Heart right ventricle (tissue), 16 donors: ENCODE results near the gene TMEM134. TPM values are rescaled to one million over a fixed set of nuclear protein-coding genes. Genes with fewer than 3 reads are reported as not detected.

Experiments
- ATAC-seq, 8 donors: fragments of 200-7000 bp; cut with Tn5 transposase; one replicate each; pipeline ENCODE4 v1.9.1; 2020; ENCODE audit warnings: mild to moderate bottlenecking in 8 of 8, moderate library complexity in 8 of 8, moderate number of reproducible peaks in 1 of 8
- DNase-seq, 2 donors: peaks; one replicate each; pipeline ENCODE4 v3.0.0-alpha.2; 2020
- H3K27ac ChIP-seq, 10 donors: fragments of 200-600 bp; sonication (generic) in 2 of 10; one replicate each; pipeline versions ENCODE4 v1.5.0 to v1.8.0; 2020 to 2022; ENCODE audit warnings: mild to moderate bottlenecking in 3 of 10
- H3K27me3 ChIP-seq, 7 donors: fragments of 200-600 bp; one replicate each; pipeline ENCODE4 v1.8.0; 2021 to 2022; ENCODE audit warnings: mild to moderate bottlenecking in 2 of 7
- H3K36me3 ChIP-seq, 9 donors: fragments of 200-600 bp; sonication (generic) in 1 of 9; one replicate each; pipeline versions ENCODE4 v1.5.0 to v1.8.0; 2020 to 2022; ENCODE audit warnings: mild to moderate bottlenecking in 2 of 9
- H3K4me1 ChIP-seq, 9 donors: fragments of 200-600 bp; sonication (generic) in 1 of 9; one replicate each; pipeline versions ENCODE4 v1.5.0 to v1.8.0; 2020 to 2022; ENCODE audit warnings: mild to moderate bottlenecking in 4 of 9
- H3K4me3 ChIP-seq, 10 donors: fragments of 200-600 bp; sonication (generic) in 2 of 10; one replicate each; pipeline versions ENCODE4 v1.5.0 to v1.8.0; 2020 to 2022; ENCODE audit warnings: mild to moderate bottlenecking in 7 of 10, moderate library complexity in 2 of 10
- H3K9me3 ChIP-seq, 11 donors: fragments of 200-600 bp in 10 of 11; sonication (generic) in 2 of 11; one replicate each; pipeline versions ENCODE4 v1.5.0 to v1.8.0; 2013 to 2022; ENCODE audit warnings: mild to moderate bottlenecking in 2 of 11, control low read depth in 1 of 11, moderate library complexity in 1 of 11
- WGBS, 2 donors: extraction: QIAGEN DNeasy Blood & Tissue Kit; methylation state at CpG; one replicate each; pipeline ENCODE4 v1.1.7; 2013; ENCODE audit warnings: inconsistent platforms in 1 of 2; 5-methylcytosine and 5-hydroxymethylcytosine counted together
- intact Hi-C, 10 donors: fragments of 100-400 bp; cut with DNase I; formaldehyde crosslinking; loops; one replicate each; pipeline versions ENCODE4 v1.11.1 to v1.14.2; 2022
- polyA plus RNA-seq, 2 donors: library from polyadenylated mRNA; stranded (reverse); fragments of 200-250 nt; gene quantifications; one replicate each; pipeline ENCODE4 v1.2.3, GENCODE V29; 2013
- total RNA-seq, 10 donors: library from RNA; stranded (reverse); fragmentation: NEBNext Ultra II Directional in 3 of 10; extraction: Animal tissue kit (Norgen Biotek cat#: 25700) in 3 of 10; gene quantifications; one replicate each; pipeline versions ENCODE4 v1.2.1 to v1.2.4, GENCODE V29; 2021 to 2023
- TF ChIP-seq, protein P1 (sequence below), 9 donors: fragments of 200-600 bp; sonication (generic) in 2 of 9; IDR thresholded peaks; one replicate each; pipeline versions ENCODE4 v1.5.0 to v1.8.0; 2021 to 2022; ENCODE audit warnings: antibody characterized with exemption in 9 of 9, mild to moderate bottlenecking in 5 of 9, moderate library complexity in 1 of 9
- donor health status: Arrhythmogenic right ventricular cardiomyopathy.
- donor health status: ischemic (EF 13 %, LVEDD 7.1; RV severe dilation, severe dysfunction).
- donor health status: healthy with polysubstance abuse.
- donor health status: DM: no; HTN: yes; CAD: no.
- donor health status: DM: no; HTN: no; CAD: no.
- donor health status: ischemic (EF 25% LVEDD 6.9; RV normal size, moderate dysfunction).
- donor health status: ischemic (EF 25% LVEDD 5.7; RV mildly dilated, moderate dysfunction).
- donor health status: healthy.
- donor health status: DM: yes; HTN: yes; CAD: no.
- donor health status: Ischemic cardiomyopathy.
- donor health status: ischemic (EF 35%, LVEDD 5.7; RV mildly dilated, moderate dysfunction).
- donor health status: nonischemic (EF 11% LVEDD 7.7; RV severe dilation, severe dysfunction).
- donor health status: DM: yes; HTN: yes; CAD: no.
- donor health status: PGD.
- donor health status: ischemic (EF 29% LVEDD 5.4; RV normal size, mild dysfunction).
- donor health status: nonischemic (EF 23%, LVEDD 6.1; RV moderate dilation, normal function).

Gene TMEM134
- total and polyA plus RNA-seq, 12 donors: 69.8 to 104 (median 81.2) TPM

DNA sequence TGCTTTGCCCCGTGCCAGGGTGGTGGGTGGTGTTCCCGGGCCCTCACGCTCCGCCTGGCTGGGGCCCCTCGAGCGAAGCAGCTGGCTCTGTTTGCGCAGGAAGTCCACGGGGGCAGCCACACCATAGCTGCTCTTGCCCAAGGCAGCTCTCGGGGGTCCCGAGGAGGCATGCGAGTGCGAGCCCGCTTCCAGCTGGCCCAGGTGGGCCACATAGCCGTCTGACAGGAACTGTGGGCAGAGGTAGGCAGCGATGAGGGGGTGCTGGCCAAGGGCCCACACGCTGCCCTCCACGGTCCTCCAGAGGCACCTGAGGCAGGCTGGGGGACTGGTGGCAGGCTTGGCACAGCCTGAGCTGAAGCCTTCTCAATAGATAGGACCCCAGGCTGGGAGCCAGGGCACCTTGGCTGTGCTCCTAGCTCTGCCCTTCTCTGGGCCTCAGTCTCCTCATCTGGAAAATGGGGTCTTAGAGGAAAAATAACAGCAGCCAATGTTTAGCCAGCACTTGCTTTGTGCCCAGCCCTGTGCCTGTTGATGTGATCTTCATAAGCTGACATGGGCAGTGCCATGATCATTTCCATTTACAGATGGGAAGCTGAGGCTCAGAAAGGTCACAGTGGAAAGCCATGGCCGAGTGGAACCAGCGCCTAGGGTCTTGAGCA, 23.1 kb upstream of the TMEM134 start:
- Histone ChIP-seq H3K36me3 (peaks cover 0 to 97% (median 61%) of the 10 kb centered on the region in 9 donors), H3K4me3 (no peak overlapping the region), H3K27ac (no peak overlapping the region), H3K27me3 (no peaks in the 10 kb centered on the region), H3K4me1 (no peaks in the 10 kb centered on the region), H3K9me3 (no peaks in the 10 kb centered on the region)
- intact Hi-C loops: no loop called here
- TF ChIP-seq, protein P1, sequence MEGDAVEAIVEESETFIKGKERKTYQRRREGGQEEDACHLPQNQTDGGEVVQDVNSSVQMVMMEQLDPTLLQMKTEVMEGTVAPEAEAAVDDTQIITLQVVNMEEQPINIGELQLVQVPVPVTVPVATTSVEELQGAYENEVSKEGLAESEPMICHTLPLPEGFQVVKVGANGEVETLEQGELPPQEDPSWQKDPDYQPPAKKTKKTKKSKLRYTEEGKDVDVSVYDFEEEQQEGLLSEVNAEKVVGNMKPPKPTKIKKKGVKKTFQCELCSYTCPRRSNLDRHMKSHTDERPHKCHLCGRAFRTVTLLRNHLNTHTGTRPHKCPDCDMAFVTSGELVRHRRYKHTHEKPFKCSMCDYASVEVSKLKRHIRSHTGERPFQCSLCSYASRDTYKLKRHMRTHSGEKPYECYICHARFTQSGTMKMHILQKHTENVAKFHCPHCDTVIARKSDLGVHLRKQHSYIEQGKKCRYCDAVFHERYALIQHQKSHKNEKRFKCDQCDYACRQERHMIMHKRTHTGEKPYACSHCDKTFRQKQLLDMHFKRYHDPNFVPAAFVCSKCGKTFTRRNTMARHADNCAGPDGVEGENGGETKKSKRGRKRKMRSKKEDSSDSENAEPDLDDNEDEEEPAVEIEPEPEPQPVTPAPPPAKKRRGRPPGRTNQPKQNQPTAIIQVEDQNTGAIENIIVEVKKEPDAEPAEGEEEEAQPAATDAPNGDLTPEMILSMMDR (IDR thresholded peaks at IDR 0.05): no peak
- WGBS, 2 donors: 88 to 89% methylated on average over 19 of the region's 19 CpGs
- no peak for DNase-seq
- ATAC-seq: no peak

DNA sequence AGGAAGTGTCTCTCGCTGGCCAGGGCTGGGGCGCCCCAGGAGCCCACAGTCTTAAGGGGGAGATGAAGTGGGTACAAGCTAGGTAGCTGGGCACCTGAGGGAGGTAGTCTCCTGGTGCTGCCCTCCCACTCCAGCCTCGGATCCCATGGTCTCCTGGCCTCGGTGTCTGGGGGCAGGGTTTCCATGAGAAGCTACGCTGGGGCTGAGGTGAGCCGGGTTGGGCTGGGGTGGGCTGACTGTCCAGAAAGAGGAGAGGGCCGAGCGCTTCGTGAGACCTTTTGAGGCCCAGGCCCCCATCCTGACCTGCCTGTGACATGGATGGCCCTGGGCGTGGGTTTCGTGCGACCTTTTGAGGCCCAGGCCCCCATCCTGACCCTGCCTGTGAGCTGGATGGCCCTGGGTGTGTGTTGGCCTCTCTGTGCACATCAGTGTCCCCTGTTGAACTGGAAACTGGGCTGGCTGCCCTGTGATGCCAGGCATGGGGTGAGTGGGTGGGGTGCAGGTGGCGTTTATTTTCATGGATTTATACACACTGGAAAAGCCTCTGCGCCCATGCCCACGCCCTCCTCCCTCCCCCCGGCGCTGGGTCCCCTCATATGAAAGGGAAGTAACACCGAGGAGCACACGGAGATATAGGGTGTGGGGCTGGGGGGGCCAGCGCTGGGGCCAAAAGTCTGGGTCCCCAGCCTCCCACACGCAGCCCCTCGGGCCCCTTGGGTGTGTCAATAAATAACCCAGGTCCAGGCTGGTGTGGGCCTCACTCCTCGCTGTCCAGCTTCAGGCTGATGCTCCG, 22.4 kb upstream of the TMEM134 start:
- H3K4me3 ChIP-seq: no peak overlapping the region
- no peaks in the 10 kb centered on the region for H3K27me3 ChIP-seq
- TF ChIP-seq, protein P1 (IDR thresholded peaks at IDR 0.05): no peak
- peaks cover 0 to 96% (median 57%) of the 10 kb centered on the region in 9 donors for H3K36me3 ChIP-seq
- DNase-seq (no peak), ATAC-seq (peak in 1 of 8 donors; percentile 6)
- H3K4me1 ChIP-seq: peaks cover 0 to 7% (median 0%) of the 10 kb centered on the region in 9 donors
- intact Hi-C loops: no loop called here
- H3K27ac ChIP-seq: no peak overlapping the region
- WGBS, 2 donors: 86 to 89% methylated on average over 24 of the region's 24 CpGs
- H3K9me3 ChIP-seq: no peaks in the 10 kb centered on the region

DNA sequence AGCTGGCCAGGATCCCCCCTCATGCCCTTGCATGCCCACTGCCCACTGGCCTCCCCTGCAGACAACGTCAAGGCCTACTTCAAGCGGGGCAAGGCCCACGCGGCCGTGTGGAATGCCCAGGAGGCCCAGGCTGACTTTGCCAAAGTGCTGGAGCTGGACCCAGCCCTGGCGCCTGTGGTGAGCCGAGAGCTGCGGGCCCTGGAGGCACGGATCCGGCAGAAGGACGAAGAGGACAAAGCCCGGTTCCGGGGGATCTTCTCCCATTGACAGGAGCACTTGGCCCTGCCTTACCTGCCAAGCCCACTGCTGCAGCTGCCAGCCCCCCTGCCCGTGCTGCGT, 21.6 kb upstream of the TMEM134 start:
- peaks cover 0 to 88% (median 53%) of the 10 kb centered on the region in 9 donors for H3K36me3 ChIP-seq

More for the DNA sequence above, 21.6 kb upstream of the TMEM134 start:
- no peak overlapping the region for H3K4me3 ChIP-seq
- intact Hi-C loops: no loop called here
- DNase-seq (no peak), ATAC-seq (no peak)
- H3K4me1 ChIP-seq: peaks cover 0 to 15% (median 0%) of the 10 kb centered on the region in 9 donors
- TF ChIP-seq, protein P1 (IDR thresholded peaks at IDR 0.05): no peak
- no peaks in the 10 kb centered on the region for H3K9me3 ChIP-seq
- no peaks in the 10 kb centered on the region for H3K27me3 ChIP-seq
- WGBS, 2 donors: 80 to 82% methylated on average over 15 of the region's 15 CpGs
- no peak overlapping the region for H3K27ac ChIP-seq
